Measurements from ENCODE around the gene OLFML2B. TPM values are rescaled to one million over a fixed set of nuclear protein-coding genes. Genes with fewer than 3 reads are reported as not detected.
A peak's percentile ranks its signal among the peaks of the same experiment; 100 is the strongest.

Gene OLFML2B
- total and polyA plus RNA-seq, 12 donors, result 5.5 to 24.4 (median 15.7) TPM

DNA sequence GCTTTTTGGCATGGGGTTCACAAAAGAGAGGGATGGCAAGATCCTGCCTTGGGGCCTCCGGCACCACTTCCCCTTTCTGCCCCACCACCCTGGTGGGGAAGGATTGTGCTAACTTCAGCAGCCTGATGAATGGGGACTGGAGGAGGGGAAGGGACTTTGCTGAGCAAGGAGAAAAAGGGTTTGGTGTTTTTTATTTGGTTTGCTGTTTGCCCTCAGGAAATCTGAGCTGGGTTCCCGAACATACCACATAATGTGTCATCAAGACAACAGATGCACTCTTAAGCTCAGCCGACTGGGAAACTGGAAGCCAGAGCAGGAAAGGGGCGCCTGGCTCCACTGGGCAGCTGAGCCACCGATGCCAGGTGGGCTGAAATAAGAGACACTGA is 19.8 kb downstream of the OLFML2B start:
- TF ChIP-seq, protein P1, sequence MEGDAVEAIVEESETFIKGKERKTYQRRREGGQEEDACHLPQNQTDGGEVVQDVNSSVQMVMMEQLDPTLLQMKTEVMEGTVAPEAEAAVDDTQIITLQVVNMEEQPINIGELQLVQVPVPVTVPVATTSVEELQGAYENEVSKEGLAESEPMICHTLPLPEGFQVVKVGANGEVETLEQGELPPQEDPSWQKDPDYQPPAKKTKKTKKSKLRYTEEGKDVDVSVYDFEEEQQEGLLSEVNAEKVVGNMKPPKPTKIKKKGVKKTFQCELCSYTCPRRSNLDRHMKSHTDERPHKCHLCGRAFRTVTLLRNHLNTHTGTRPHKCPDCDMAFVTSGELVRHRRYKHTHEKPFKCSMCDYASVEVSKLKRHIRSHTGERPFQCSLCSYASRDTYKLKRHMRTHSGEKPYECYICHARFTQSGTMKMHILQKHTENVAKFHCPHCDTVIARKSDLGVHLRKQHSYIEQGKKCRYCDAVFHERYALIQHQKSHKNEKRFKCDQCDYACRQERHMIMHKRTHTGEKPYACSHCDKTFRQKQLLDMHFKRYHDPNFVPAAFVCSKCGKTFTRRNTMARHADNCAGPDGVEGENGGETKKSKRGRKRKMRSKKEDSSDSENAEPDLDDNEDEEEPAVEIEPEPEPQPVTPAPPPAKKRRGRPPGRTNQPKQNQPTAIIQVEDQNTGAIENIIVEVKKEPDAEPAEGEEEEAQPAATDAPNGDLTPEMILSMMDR (IDR thresholded peaks at IDR 0.05), result no peak
- no peak for TF ChIP-seq POLR2A (IDR thresholded peaks at IDR 0.05)
- DNase-seq, result peak; percentile 27 to 73 (median 47)
- Histone ChIP-seq H3K4me3 (no peak overlapping the region), H3K4me1 (replicated peaks in 1 of 2) (no peaks in the 10 kb centered on the region), H3K27me3 (no peaks in the 10 kb centered on the region), H3K36me3 (replicated peaks in 1 of 2) (no peaks in the 10 kb centered on the region), H3K27ac (peak overlapping the region in 4 of 5 donors; percentile 6 to 84 (median 55)), H3K9me3 (replicated peaks in 1 of 3) (no peaks in the 10 kb centered on the region)
- intact Hi-C loops (cut with DNase I), result no loop called here
- 58 to 68% (median 64%) methylated on average over 5 of the region's 5 CpGs for WGBS, 4 donors

DNA sequence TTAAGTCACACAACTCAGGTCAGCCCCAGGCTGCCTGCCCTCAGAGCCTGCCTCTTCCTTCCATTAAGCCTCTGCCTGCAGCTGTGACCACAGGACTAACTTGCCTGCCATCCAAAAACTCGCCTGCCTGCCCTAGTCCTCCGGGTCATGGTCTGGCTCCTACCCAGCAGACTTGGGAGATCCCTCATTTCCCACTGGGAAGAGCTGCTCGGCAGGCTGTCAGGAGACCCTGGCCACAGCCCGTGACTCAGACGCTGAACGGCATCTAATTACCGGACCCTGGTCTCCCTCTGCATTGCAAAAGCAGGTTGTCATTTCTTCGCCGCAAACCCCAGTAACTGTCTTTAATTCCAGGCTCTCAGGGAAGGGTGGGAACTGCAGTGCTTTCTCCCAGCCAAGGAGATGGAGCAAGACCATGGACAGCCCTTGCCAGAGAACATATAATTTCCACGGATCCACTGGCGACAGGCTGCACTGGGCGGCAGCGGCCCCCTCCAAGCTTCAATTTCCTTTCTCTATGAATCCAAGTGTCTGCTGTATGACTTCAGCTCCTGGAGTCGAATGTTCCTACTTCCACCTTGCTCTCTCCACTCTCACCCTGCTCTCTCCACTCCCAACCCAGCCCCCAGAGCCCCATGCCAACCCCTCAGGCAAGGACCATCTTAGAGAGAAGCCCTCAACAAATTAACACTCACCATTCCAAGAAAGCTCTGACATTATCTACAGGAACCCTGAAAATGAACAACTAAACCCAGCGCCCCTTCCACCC is 20.4 kb downstream of the OLFML2B start:
- Histone ChIP-seq H3K4me3 (no peak overlapping the region), H3K9me3 (replicated peaks in 1 of 3) (no peaks in the 10 kb centered on the region), H3K36me3 (replicated peaks in 1 of 2) (no peaks in the 10 kb centered on the region), H3K27ac (peak overlapping the region in 4 of 5 donors; percentile 6 to 84 (median 44)), H3K27me3 (no peaks in the 10 kb centered on the region), H3K4me1 (replicated peaks in 1 of 2) (no peaks in the 10 kb centered on the region)
- TF ChIP-seq, protein P1 (IDR thresholded peaks at IDR 0.05), result no peak
- TF ChIP-seq POLR2A (IDR thresholded peaks at IDR 0.05), result no peak
- peak in 4 of 7 donors; percentile 16 to 35 (median 24) for DNase-seq
- 63 to 70% (median 69%) methylated on average over 14 to 15 of the region's 15 CpGs for WGBS, 4 donors
- intact Hi-C loops (cut with DNase I), result no loop called here

DNA sequence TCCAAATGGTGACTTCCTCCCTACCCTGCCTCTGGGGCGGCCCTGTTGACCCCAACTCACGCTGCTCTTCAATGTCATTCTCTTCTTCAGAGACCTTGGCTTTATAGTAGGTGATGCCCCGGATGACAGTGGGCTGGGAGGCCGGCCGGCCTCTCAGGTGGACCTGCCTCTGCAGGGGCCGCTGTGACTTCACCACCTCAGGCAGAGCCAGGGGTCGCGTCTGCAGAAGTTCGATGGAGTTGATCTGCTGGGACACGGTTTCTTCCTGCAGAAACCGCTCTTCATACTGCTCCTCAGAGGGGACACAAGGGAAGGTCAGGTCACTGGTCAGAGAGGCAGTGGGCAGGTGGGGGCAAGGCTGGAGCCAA is 23.6 kb downstream of the OLFML2B start:
- TF ChIP-seq POLR2A (IDR thresholded peaks at IDR 0.05), result no peak
- TF ChIP-seq, protein P1 (IDR thresholded peaks at IDR 0.05), result no peak
- intact Hi-C loops (cut with DNase I), result no loop called here
- WGBS, 4 donors, result 91 to 94% (median 93%) methylated on average over 9 to 11 of the region's 11 CpGs
- DNase-seq, result no peak
- Histone ChIP-seq H3K27me3 (no peaks in the 10 kb centered on the region), H3K9me3 (replicated peaks in 1 of 3) (no peaks in the 10 kb centered on the region), H3K4me1 (replicated peaks in 1 of 2) (no peaks in the 10 kb centered on the region), H3K27ac (no peak overlapping the region), H3K36me3 (replicated peaks in 1 of 2) (no peaks in the 10 kb centered on the region), H3K4me3 (no peak overlapping the region)

DNA sequence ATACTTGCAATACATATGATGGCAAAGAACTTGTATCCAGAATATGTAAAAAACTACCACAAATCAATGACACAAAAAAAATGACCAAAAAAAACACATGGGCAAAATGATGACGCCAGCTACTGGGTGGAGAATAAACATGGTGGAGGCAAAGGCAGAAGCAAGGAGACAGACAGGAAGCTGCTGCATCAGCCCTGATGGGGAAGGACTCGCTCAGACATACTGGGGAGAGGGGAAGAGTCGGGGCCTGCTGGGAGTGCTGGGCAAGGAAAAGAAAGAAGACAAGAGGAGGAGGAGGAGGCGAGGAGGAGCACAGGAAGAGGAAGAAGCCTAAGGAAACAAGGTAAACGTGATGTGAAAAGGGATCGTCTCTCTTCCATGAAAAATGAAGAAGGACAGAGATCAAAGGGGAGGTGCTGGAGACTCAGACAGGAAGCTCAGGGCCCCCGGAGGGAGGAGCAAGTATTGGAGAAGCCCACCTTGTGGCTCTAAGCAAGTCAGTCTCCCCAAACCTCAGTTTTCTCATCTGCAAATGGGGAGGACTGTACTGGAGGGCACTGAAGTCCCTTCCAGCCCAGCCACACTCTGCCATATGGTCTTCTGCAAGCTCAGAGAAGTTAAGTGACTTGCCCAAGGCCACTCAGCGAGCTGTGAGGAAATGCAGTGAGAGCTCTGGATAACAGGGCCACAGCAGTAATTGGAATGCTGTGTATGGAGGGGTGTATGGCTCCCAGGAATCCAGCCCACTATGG is 24.2 kb downstream of the OLFML2B start:
- Histone ChIP-seq H3K27ac (no peak overlapping the region), H3K27me3 (no peaks in the 10 kb centered on the region), H3K4me1 (replicated peaks in 1 of 2) (no peaks in the 10 kb centered on the region), H3K4me3 (no peak overlapping the region), H3K9me3 (replicated peaks in 1 of 3) (no peaks in the 10 kb centered on the region), H3K36me3 (replicated peaks in 1 of 2) (no peaks in the 10 kb centered on the region)
- intact Hi-C loops (cut with DNase I), result no loop called here
- peak in 1 of 7 donors; percentile 17 for DNase-seq
- WGBS, 4 donors, result 61 to 84% (median 73%) methylated on average over 8 of the region's 8 CpGs
- TF ChIP-seq POLR2A (IDR thresholded peaks at IDR 0.05), result no peak
- TF ChIP-seq, protein P1 (IDR thresholded peaks at IDR 0.05), result no peak
